Measurements from ENCODE around the gene RRBP1. TPM values are rescaled to one million over a fixed set of nuclear protein-coding genes. Genes with fewer than 3 reads are reported as not detected.

The RRBP1 gene
- total and polyA plus RNA-seq, 9 donors: 29.2 to 159 (median 83.8) TPM

- Histone ChIP-seq H3K9me3 (no peaks in the 10 kb centered on the region), H3K4me1 (ENCODE audit: insufficient read depth) (peaks cover 17% of the 10 kb centered on the region), H3K27me3 (no peaks in the 10 kb centered on the region), H3K4me3 (no peak overlapping the region), H3K27ac (peak overlapping the region in 1 of 2 donors; percentile 43), H3K36me3 (no peaks in the 10 kb centered on the region)
- peak; percentile 81 to 87 (median 83) for DNase-seq
- whole genome bisulfite sequencing, 3 donors: 25 to 36% (median 26%) methylated on average over 19 to 20 of the region's 20 CpGs
- TF ChIP-seq CTCF (IDR thresholded peaks at IDR 0.05) (no peak), POLR2A (IDR thresholded peaks at IDR 0.05) (no peak), EP300 (IDR thresholded peaks at IDR 0.05) (no peak)
- intact Hi-C loops (cut with DNase I): loop anchor here in 2 of 4 donors (5.0 kb wide), 1 partner anchor 42 kb away; the partner anchor contains the start of gene DSTN (in 2 of the 2)
Measured at GRCh38 chr20:17614176-17614811, 67.7 kb downstream of the RRBP1 start.

- H3K4me3 ChIP-seq: no peak overlapping the region
- intact Hi-C loops (cut with DNase I): loop anchor here in 2 of 4 donors (5.0 kb wide), 1 partner anchor 41 kb away; the partner anchor contains the start of gene DSTN (in 2 of the 2)
- H3K9me3 ChIP-seq: no peaks in the 10 kb centered on the region
- peak in 3 of 5 donors; percentile 14 to 44 (median 41) for DNase-seq
- WGBS, 3 donors: 79 to 82% (median 80%) methylated on average over 40 of the region's 40 CpGs
- peaks cover 17% of the 10 kb centered on the region for H3K4me1 ChIP-seq (ENCODE audit: insufficient read depth)
- no peaks in the 10 kb centered on the region for H3K27me3 ChIP-seq
- peak overlapping the region in 1 of 2 donors; percentile 43 for H3K27ac ChIP-seq
- H3K36me3 ChIP-seq: no peaks in the 10 kb centered on the region
- TF ChIP-seq POLR2A (IDR thresholded peaks at IDR 0.05): no peak
- TF ChIP-seq EP300 (IDR thresholded peaks at IDR 0.05): no peak
- no peak for TF ChIP-seq CTCF (IDR thresholded peaks at IDR 0.05)
Measured at GRCh38 chr20:17613328-17614175, 68.5 kb downstream of the RRBP1 start.

GRCh38 chr20:17612992-17613327 lies 69.1 kb downstream of the RRBP1 start:
- intact Hi-C loops (cut with DNase I): loop anchor here in 2 of 4 donors (5.0 kb wide), 1 partner anchor 41 kb away; the partner anchor contains the start of gene DSTN (in 2 of the 2)
- Histone ChIP-seq H3K27me3 (no peaks in the 10 kb centered on the region), H3K9me3 (no peaks in the 10 kb centered on the region), H3K4me1 (ENCODE audit: insufficient read depth) (peaks cover 17% of the 10 kb centered on the region), H3K27ac (no peak overlapping the region), H3K4me3 (no peak overlapping the region), H3K36me3 (no peaks in the 10 kb centered on the region)
- DNase-seq: peak in 1 of 5 donors; percentile 34
- 76 to 77% (median 76%) methylated on average over 7 of the region's 7 CpGs for WGBS, 3 donors
- TF ChIP-seq EP300 (IDR thresholded peaks at IDR 0.05) (no peak), POLR2A (IDR thresholded peaks at IDR 0.05) (no peak), CTCF (IDR thresholded peaks at IDR 0.05) (no peak)

GRCh38 chr20:17612287-17612991 lies 69.6 kb downstream of the RRBP1 start:
- DNase-seq: peak in 3 of 5 donors; percentile 25 to 46 (median 37)
- intact Hi-C loops (cut with DNase I): loop anchor here in 2 of 4 donors (5.0 kb wide), 1 partner anchor 40 kb away; the partner anchor contains the start of gene DSTN (in 2 of the 2)
- H3K27me3 ChIP-seq: no peaks in the 10 kb centered on the region
- 33 to 45% (median 38%) methylated on average over 16 of the region's 16 CpGs for WGBS, 3 donors
- H3K27ac ChIP-seq: peak overlapping the region in 1 of 2 donors; percentile 48
- no peak overlapping the region for H3K4me3 ChIP-seq
- no peaks in the 10 kb centered on the region for H3K36me3 ChIP-seq
- H3K4me1 ChIP-seq (ENCODE audit: insufficient read depth): peaks cover 17% of the 10 kb centered on the region
- no peaks in the 10 kb centered on the region for H3K9me3 ChIP-seq
- TF ChIP-seq CTCF (IDR thresholded peaks at IDR 0.05) (no peak), EP300 (IDR thresholded peaks at IDR 0.05) (no peak), POLR2A (IDR thresholded peaks at IDR 0.05) (no peak)
